HUDEP-2 (cell line): Measurements from ENCODE around the gene ACTR5.
"Not testable (repeated sequence)": the region's sequence is repeated elsewhere in the genome, so short reads cannot be mapped to it uniquely, and the experiment has no call there.

ENCODE experiments used
- DNase-seq, 76 experiments: peaks; one replicate each; lab custom pipeline; 2025; ENCODE audit not compliant: unreplicated experiment in 76 of 76; lab: John Stamatoyannopoulos, UW

The ACTR5 gene

GRCh38 chr20:38804221-38804620 lies 56.0 kb downstream of the ACTR5 start:
- no peak for DNase-seq

GRCh38 chr20:38804682-38805501 lies 56.6 kb downstream of the ACTR5 start:
- no peak for DNase-seq

GRCh38 chr20:38805502-38805957 lies 57.3 kb downstream of the ACTR5 start, which contains the start of gene PPP1R16B:
PPP1R16B (plus strand) TSS chr20:38805697; CDS start chr20:38835926, 30,229 bp downstream.
- DNase-seq, result peak in 1 of 76 experiments; percentile 4

- no peak for DNase-seq
Observed at GRCh38 chr20:38805958-38806854, 57.9 kb downstream of the ACTR5 start.

- DNase-seq, result no peak
Observed at GRCh38 chr20:38806855-38807655, 58.8 kb downstream of the ACTR5 start.

- DNase-seq, result no peak
Observed at GRCh38 chr20:38809942-38810341, 61.7 kb downstream of the ACTR5 start.

- no peak for DNase-seq
Observed at GRCh38 chr20:38810926-38811630, 62.8 kb downstream of the ACTR5 start.

- DNase-seq, result no peak
Observed at GRCh38 chr20:38811769-38812168, 63.5 kb downstream of the ACTR5 start.

- no peak for DNase-seq
Observed at GRCh38 chr20:38812182-38812581, 63.9 kb downstream of the ACTR5 start.

GRCh38 chr20:38812709-38813573 lies 64.7 kb downstream of the ACTR5 start:
- DNase-seq, result no peak

- DNase-seq, result not testable (repeated sequence)
Observed at GRCh38 chr20:38813574-38813962, 65.3 kb downstream of the ACTR5 start.

GRCh38 chr20:38815446-38815845 lies 67.2 kb downstream of the ACTR5 start:
- no peak for DNase-seq

GRCh38 chr20:38818113-38819065 lies 70.1 kb downstream of the ACTR5 start:
- no peak for DNase-seq
